Spleen (tissue), 11 donors: ENCODE measurements around the gene FAM135A. TPM values are rescaled to one million over a fixed set of nuclear protein-coding genes. Genes with fewer than 3 reads are reported as not detected.

Experiments
- DNase-seq: peaks from one replicate; pipeline ENCODE4 v3.0.0-alpha.2; 2020
- H3K27ac ChIP-seq, 8 donors: fragments of 200-600 bp; sonication (generic) in 7 of 8; 1 replicate in 4 of 8; 2 replicates in 4 of 8; pipeline versions ENCODE4 v1.5.0 to v1.8.0; 2016 to 2021; ENCODE audit warnings: inconsistent platforms in 4 of 8, mild to moderate bottlenecking in 4 of 8, moderate library complexity in 1 of 8
- H3K27me3 ChIP-seq, 7 donors: fragments of 200-600 bp; sonication (generic) in 6 of 7; replicated peaks in 1 of 7; 1 replicate in 4 of 7; 2 replicates in 3 of 7; pipeline versions ENCODE4 v1.5.0 to v1.8.0; 2016 to 2021; ENCODE audit warnings: inconsistent platforms in 3 of 7, mild to moderate bottlenecking in 1 of 7
- H3K36me3 ChIP-seq, 6 donors: fragments of 200-600 bp; sonication (generic) in 5 of 6; 1 replicate in 4 of 6; 2 replicates in 2 of 6; pipeline versions ENCODE4 v1.5.0 to v1.8.0; 2016 to 2021; ENCODE audit warnings: inconsistent platforms in 2 of 6
- H3K4me1 ChIP-seq, 6 donors: fragments of 200-600 bp; sonication (generic) in 5 of 6; 1 replicate in 3 of 6; 2 replicates in 3 of 6; pipeline versions ENCODE4 v1.5.0 to v1.8.0; 2016 to 2021; ENCODE audit warnings: inconsistent platforms in 3 of 6
- H3K4me3 ChIP-seq, 8 donors: fragments of 200-600 bp; sonication (generic) in 7 of 8; 1 replicate in 4 of 8; 2 replicates in 4 of 8; pipeline versions ENCODE4 v1.5.0 to v1.8.0; 2016 to 2021; ENCODE audit warnings: inconsistent platforms in 4 of 8, mild to moderate bottlenecking in 4 of 8, moderate library complexity in 2 of 8
- H3K9me3 ChIP-seq, 8 donors: fragments of 200-600 bp; sonication (generic) in 7 of 8; 1 replicate in 4 of 8; 2 replicates in 4 of 8; pipeline versions ENCODE4 v1.5.0 to v1.8.0; 2016 to 2021; ENCODE audit warnings: inconsistent platforms in 4 of 8
- CTCF ChIP-seq, 11 experiments: fragments of 200-600 bp in 7 of 11; fragments of 450-650 bp in 4 of 11; sonication (generic) in 4 of 11; IDR thresholded peaks in 8 of 11; conservative IDR thresholded peaks in 3 of 11; 1 replicate in 7 of 11; 2 replicates in 4 of 11; pipeline versions ENCODE4 v1.4.0 to v1.8.0; 2016 to 2021; ENCODE audit warnings: antibody characterized with exemption in 11 of 11, inconsistent platforms in 4 of 11, mild to moderate bottlenecking in 1 of 11
- POLR2A ChIP-seq, 3 donors: fragments of 450-650 bp; IDR thresholded peaks; one replicate each; pipeline ENCODE4 v1.5.1; 2017; ENCODE audit warnings: antibody characterized with exemption in 3 of 3, mild to moderate bottlenecking in 1 of 3
- POLR2AphosphoS5 ChIP-seq, 3 donors: sonication (generic); formaldehyde crosslinking; IDR thresholded peaks; one replicate each; pipeline ENCODE4 v1.5.1; 2017; ENCODE audit warnings: antibody characterized with exemption in 3 of 3
- WGBS, 5 donors: extraction: QIAGEN DNeasy Blood & Tissue Kit in 3 of 5; methylation state at CpG; one replicate each; pipeline versions ENCODE4 v1.1.5 to v1.1.7; 2013 to 2018; 5-methylcytosine and 5-hydroxymethylcytosine counted together
- intact Hi-C: fragments of 100-400 bp; cut with DNase I; formaldehyde crosslinking; loops from one replicate; pipeline ENCODE4 v1.15.0; 2023; ENCODE audit warnings: low total_unique reads
- polyA plus RNA-seq, 3 donors: library from polyadenylated mRNA; stranded (reverse); fragments of 200-250 nt; gene quantifications; one replicate each; pipeline ENCODE4 v1.2.1, GENCODE V29; 2013
- total RNA-seq, 7 donors: library from RNA; depleted of rRNA in 3 of 7; stranded (reverse); fragments of >200 nt in 3 of 7; fragmentation: NEBNext Ultra II Directional in 4 of 7; extraction: Animal tissue kit (Norgen Biotek cat#: 25700) in 4 of 7; gene quantifications; one replicate each; pipeline versions ENCODE4 v1.1.0 to v1.2.1, GENCODE V29; 2016 to 2021
- donor health status: healthy with polysubstance abuse.
- donor health status: DM: no; HTN: no; CAD: no; lungs with moderate emphysema.
- donor health status: DM: no; HTN: no; CAD: no.
- donor health status: Bipolar disorder and iron deficiency.
- donor health status: healthy.
- donor health status: DM: no; HTN: no; CAD: no.
- donor health status: DM: yes; HTN: yes; CAD: no.

FAM135A gene
- total and polyA plus RNA-seq, 10 donors = 7.6 to 33.0 (median 17.8) TPM

GRCh38 chr6:70398783-70399728 lies 14.3 kb upstream of the FAM135A start:
- Histone ChIP-seq H3K4me1 (no peaks in the 10 kb centered on the region), H3K4me3 (no peak overlapping the region), H3K9me3 (no peaks in the 10 kb centered on the region), H3K36me3 (no peaks in the 10 kb centered on the region), H3K27ac (no peak overlapping the region), H3K27me3 (peaks cover 0 to 13% (median 0%) of the 10 kb centered on the region in 7 donors)
- TF ChIP-seq CTCF (IDR thresholded peaks at IDR 0.05 in 8 of 11, conservative IDR thresholded peaks at IDR 0.05 in 3 of 11) = no peak
- no peak for TF ChIP-seq POLR2A (IDR thresholded peaks at IDR 0.05)
- no peak for TF ChIP-seq POLR2AphosphoS5 (IDR thresholded peaks at IDR 0.05)
- intact Hi-C loops = no loop called here
- DNase-seq = no peak
- WGBS, 5 donors = 73 to 88% (median 85%) methylated on average over 7 of the region's 7 CpGs

- TF ChIP-seq CTCF (IDR thresholded peaks at IDR 0.05 in 8 of 11, conservative IDR thresholded peaks at IDR 0.05 in 3 of 11) (no peak), POLR2A (IDR thresholded peaks at IDR 0.05) (no peak), POLR2AphosphoS5 (IDR thresholded peaks at IDR 0.05) (no peak)
- WGBS, 5 donors = 85 to 95% (median 93%) methylated on average over 1 of the region's 1 CpG
Measured at GRCh38 chr6:70404658-70405057, 8.7 kb upstream of the FAM135A start.

GRCh38 chr6:70409216-70409615 lies 4.1 kb upstream of the FAM135A start:
- Histone ChIP-seq H3K4me3 (no peak overlapping the region), H3K9me3 (no peaks in the 10 kb centered on the region), H3K27me3 (peaks cover 0 to 6% (median 0%) of the 10 kb centered on the region in 7 donors), H3K4me1 (peaks cover 0 to 16% (median 3%) of the 10 kb centered on the region in 6 donors), H3K27ac (no peak overlapping the region), H3K36me3 (no peaks in the 10 kb centered on the region)
- WGBS, 5 donors = 45 to 63% (median 57%) methylated on average over 2 of the region's 2 CpGs
- intact Hi-C loops = no loop called here
- TF ChIP-seq POLR2AphosphoS5 (IDR thresholded peaks at IDR 0.05) (no peak), POLR2A (IDR thresholded peaks at IDR 0.05) (no peak), CTCF (IDR thresholded peaks at IDR 0.05 in 8 of 11, conservative IDR thresholded peaks at IDR 0.05 in 3 of 11) (no peak)
- no peak for DNase-seq

More at GRCh38 chr6:70404658-70405057, 8.7 kb upstream of the FAM135A start:
- no peak overlapping the region for H3K27ac ChIP-seq
- no peak for DNase-seq
- no peaks in the 10 kb centered on the region for H3K9me3 ChIP-seq
- H3K4me1 ChIP-seq = no peaks in the 10 kb centered on the region
- intact Hi-C loops = no loop called here
- H3K36me3 ChIP-seq = no peaks in the 10 kb centered on the region
- peaks cover 0 to 11% (median 0%) of the 10 kb centered on the region in 7 donors for H3K27me3 ChIP-seq
- no peak overlapping the region for H3K4me3 ChIP-seq

GRCh38 chr6:70411542-70412251 lies 1.6 kb upstream of the FAM135A start:
- H3K27ac ChIP-seq = no peak overlapping the region
- DNase-seq = no peak

More at GRCh38 chr6:70411542-70412251, 1.6 kb upstream of the FAM135A start:
- 96 to 98% (median 96%) methylated on average over 7 of the region's 7 CpGs for whole genome bisulfite sequencing, 5 donors
- H3K4me1 ChIP-seq = peaks cover 10 to 36% (median 19%) of the 10 kb centered on the region in 6 donors
- intact Hi-C loops = no loop called here
- peak overlapping the region in 1 of 8 donors; percentile 95 for H3K4me3 ChIP-seq
- no peaks in the 10 kb centered on the region for H3K27me3 ChIP-seq
- TF ChIP-seq POLR2A (IDR thresholded peaks at IDR 0.05) = no peak
- TF ChIP-seq CTCF (IDR thresholded peaks at IDR 0.05 in 8 of 11, conservative IDR thresholded peaks at IDR 0.05 in 3 of 11) = no peak
- no peak for TF ChIP-seq POLR2AphosphoS5 (IDR thresholded peaks at IDR 0.05)
- no peaks in the 10 kb centered on the region for H3K9me3 ChIP-seq
- H3K36me3 ChIP-seq = no peaks in the 10 kb centered on the region
